Liver (tissue), 3 donors: ENCODE measurements around the gene LARP4.

ENCODE experiments used
- ATF3 ChIP-seq: IDR thresholded peaks from 2 replicates; pipeline ENCODE4 v1.6.1; 2016; ENCODE audit warnings: antibody characterized with exemption
- CTCF ChIP-seq: fragments of 150-350 bp; IDR thresholded peaks from 2 replicates; pipeline ENCODE4 v1.5.1; 2017; ENCODE audit warnings: improper control_type of control experiment, low read depth, low read length; ENCODE audit not compliant: missing input control
- FOXA1 ChIP-seq: IDR thresholded peaks from 2 replicates; pipeline ENCODE4 v1.6.1; 2016; ENCODE audit warnings: antibody characterized with exemption
- GABPA ChIP-seq, 2 donors: IDR thresholded peaks in 1 of 2; conservative IDR thresholded peaks in 1 of 2; 2 replicates each; pipeline ENCODE4 v1.6.1; 2016; ENCODE audit warnings: antibody characterized with exemption in 2 of 2, mild to moderate bottlenecking in 1 of 2, moderate library complexity in 1 of 2
- REST ChIP-seq: IDR thresholded peaks from 2 replicates; pipeline ENCODE4 v1.6.1; 2016; ENCODE audit warnings: antibody characterized with exemption, mild to moderate bottlenecking
- TAF1 ChIP-seq: conservative IDR thresholded peaks from 2 replicates; pipeline ENCODE4 v1.6.1; 2016; ENCODE audit warnings: antibody characterized with exemption, mild to moderate bottlenecking
- YY1 ChIP-seq: IDR thresholded peaks from 2 replicates; pipeline ENCODE4 v1.6.1; 2016; ENCODE audit warnings: antibody characterized with exemption, mild to moderate bottlenecking
- donor health status: healthy.
- donor health status: healthy.

- TF ChIP-seq CTCF = no peak
- no peak for TF ChIP-seq ATF3
- no peak for TF ChIP-seq REST
- no peak for TF ChIP-seq YY1
- TF ChIP-seq TAF1 = no peak
- no peak for TF ChIP-seq GABPA (IDR thresholded peaks at IDR 0.05 in 1 of 2, conservative IDR thresholded peaks at IDR 0.05 in 1 of 2)
- no peak for TF ChIP-seq FOXA1
These were observed 45.8 kb upstream of the LARP4 start for GRCh38 chr12:50354908-50355307.
